ENCODE results near the gene METRN. TPM values are rescaled to one million over a fixed set of nuclear protein-coding genes. Genes with fewer than 3 reads are reported as not detected.

METRN gene
- total and polyA plus RNA-seq, 8 donors: 9.3 to 57.3 (median 15.4) TPM

GRCh38 chr16:709566-710499, 5.1 kb upstream of the METRN start:
- peak in 1 of 4 donors; percentile 44 for DNase-seq
- intact Hi-C loops (cut with DNase I): loop anchor here in 1 of 2 donors (5.0 kb wide), 1 partner anchor 72 kb away; no protein-coding TSS in a partner anchor
- TF ChIP-seq, protein P1, sequence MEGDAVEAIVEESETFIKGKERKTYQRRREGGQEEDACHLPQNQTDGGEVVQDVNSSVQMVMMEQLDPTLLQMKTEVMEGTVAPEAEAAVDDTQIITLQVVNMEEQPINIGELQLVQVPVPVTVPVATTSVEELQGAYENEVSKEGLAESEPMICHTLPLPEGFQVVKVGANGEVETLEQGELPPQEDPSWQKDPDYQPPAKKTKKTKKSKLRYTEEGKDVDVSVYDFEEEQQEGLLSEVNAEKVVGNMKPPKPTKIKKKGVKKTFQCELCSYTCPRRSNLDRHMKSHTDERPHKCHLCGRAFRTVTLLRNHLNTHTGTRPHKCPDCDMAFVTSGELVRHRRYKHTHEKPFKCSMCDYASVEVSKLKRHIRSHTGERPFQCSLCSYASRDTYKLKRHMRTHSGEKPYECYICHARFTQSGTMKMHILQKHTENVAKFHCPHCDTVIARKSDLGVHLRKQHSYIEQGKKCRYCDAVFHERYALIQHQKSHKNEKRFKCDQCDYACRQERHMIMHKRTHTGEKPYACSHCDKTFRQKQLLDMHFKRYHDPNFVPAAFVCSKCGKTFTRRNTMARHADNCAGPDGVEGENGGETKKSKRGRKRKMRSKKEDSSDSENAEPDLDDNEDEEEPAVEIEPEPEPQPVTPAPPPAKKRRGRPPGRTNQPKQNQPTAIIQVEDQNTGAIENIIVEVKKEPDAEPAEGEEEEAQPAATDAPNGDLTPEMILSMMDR (IDR thresholded peaks at IDR 0.05): no peak
- Histone ChIP-seq H3K27ac (no peak overlapping the region), H3K9me3 (no peaks in the 10 kb centered on the region), H3K4me3 (no peak overlapping the region), H3K36me3 (no peaks in the 10 kb centered on the region), H3K27me3 (peaks cover 29 to 94% of the 10 kb centered on the region in 2 donors), H3K4me1 (peaks cover 3 to 20% of the 10 kb centered on the region in 2 donors)
- ATAC-seq: no peak

- peaks cover 3 to 25% of the 10 kb centered on the region in 2 donors for H3K4me1 ChIP-seq
- no peak overlapping the region for H3K27ac ChIP-seq
- TF ChIP-seq, protein P1 (IDR thresholded peaks at IDR 0.05): no peak
- intact Hi-C loops (cut with DNase I): loop anchor here in 1 of 2 donors (5.0 kb wide), 1 partner anchor 72 kb away; no protein-coding TSS in a partner anchor
- DNase-seq: no peak
- no peaks in the 10 kb centered on the region for H3K9me3 ChIP-seq
- peaks cover 26 to 93% of the 10 kb centered on the region in 2 donors for H3K27me3 ChIP-seq
- no peak for ATAC-seq
- no peak overlapping the region for H3K4me3 ChIP-seq
- no peaks in the 10 kb centered on the region for H3K36me3 ChIP-seq
Observed at GRCh38 chr16:710500-711075, 4.3 kb upstream of the METRN start.

DNA sequence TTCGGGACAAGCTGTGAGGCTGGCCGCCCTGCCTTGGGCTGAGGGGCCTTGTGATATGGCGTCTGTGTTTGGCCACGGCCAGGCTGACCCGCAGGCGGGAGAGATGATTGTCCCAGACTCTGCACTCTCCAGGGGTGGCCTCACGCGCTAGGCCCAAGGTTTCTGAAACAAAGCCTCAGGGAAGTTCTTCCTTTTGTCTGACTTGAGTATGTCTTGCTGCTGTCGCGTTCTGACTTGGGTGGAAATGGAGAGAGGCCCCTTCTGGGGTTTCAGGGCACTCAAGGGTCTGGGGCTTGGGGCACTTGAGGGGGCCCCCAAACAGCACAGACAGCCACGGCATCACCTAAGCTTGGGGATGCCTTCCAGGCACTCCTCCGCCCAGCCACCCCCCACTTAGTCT, 3.8 kb upstream of the METRN start:
- DNase-seq (no peak), ATAC-seq (no peak)
- Histone ChIP-seq H3K27ac (no peak overlapping the region), H3K4me1 (peaks cover 7 to 30% of the 10 kb centered on the region in 2 donors), H3K36me3 (no peaks in the 10 kb centered on the region), H3K9me3 (no peaks in the 10 kb centered on the region), H3K27me3 (peaks cover 23 to 94% of the 10 kb centered on the region in 2 donors), H3K4me3 (no peak overlapping the region)
- intact Hi-C loops (cut with DNase I): loop anchor here in 1 of 2 donors (5.0 kb wide), 1 partner anchor 71 kb away; no protein-coding TSS in a partner anchor
- TF ChIP-seq, protein P1 (IDR thresholded peaks at IDR 0.05): no peak

DNA sequence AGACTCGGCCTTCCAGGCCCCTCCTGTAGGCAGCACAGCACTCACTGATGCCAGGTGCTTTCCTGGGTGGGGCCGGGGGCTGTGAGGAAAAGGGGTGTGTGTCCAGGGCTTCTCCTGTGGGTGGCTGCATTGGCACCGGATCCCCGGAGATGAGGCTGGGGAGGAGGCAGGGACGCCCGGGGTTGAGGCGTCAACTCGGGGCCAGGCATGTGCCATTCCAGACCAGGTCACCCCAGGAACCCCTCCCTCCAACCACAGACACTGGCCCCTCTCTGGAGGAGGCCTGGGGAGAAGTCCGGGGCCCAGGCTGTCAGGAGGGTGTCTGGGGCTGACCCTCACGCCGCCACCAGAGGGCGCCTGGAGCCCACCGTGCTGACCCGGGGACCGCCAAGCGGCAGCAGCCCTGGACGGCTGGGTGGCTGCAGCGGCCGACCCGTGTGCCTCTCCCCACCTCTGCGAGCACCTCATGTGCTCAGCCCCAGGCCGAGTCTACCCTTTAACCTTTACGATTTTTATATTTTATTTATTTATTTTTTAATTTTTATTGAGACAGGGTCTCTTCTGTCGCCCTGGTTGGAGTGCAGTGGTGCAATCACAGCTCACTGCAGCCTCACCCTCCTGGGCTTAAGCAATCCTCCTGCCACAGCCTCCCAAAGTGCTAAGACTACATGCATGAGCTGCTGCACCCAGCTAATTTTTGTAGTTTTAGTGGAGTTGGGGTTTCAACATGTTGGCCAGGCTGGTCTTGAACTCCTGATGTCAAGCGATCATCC, 3.2 kb upstream of the METRN start:
- Histone ChIP-seq H3K4me1 (peaks cover 11 to 36% of the 10 kb centered on the region in 2 donors), H3K9me3 (no peaks in the 10 kb centered on the region), H3K36me3 (no peaks in the 10 kb centered on the region), H3K27me3 (peaks cover 17 to 94% of the 10 kb centered on the region in 2 donors), H3K4me3 (no peak overlapping the region), H3K27ac (no peak overlapping the region)
- DNase-seq (peak in 3 of 4 donors; percentile 81 to 98 (median 84)), ATAC-seq (peak; percentile 73)
- TF ChIP-seq, protein P1 (IDR thresholded peaks at IDR 0.05): peak; percentile 94 to 98
- intact Hi-C loops (cut with DNase I): loop anchor here in 1 of 2 donors (5.0 kb wide), 1 partner anchor 71 kb away; no protein-coding TSS in a partner anchor

Measured in left lung (tissue), 10 donors.